COR-L47 (cell line): ENCODE measurements around the gene TEC.

Experiments used
- DNase-seq: peaks from one replicate; lab custom pipeline; 2025; lab: John Stamatoyannopoulos, UW

Gene TEC

DNA sequence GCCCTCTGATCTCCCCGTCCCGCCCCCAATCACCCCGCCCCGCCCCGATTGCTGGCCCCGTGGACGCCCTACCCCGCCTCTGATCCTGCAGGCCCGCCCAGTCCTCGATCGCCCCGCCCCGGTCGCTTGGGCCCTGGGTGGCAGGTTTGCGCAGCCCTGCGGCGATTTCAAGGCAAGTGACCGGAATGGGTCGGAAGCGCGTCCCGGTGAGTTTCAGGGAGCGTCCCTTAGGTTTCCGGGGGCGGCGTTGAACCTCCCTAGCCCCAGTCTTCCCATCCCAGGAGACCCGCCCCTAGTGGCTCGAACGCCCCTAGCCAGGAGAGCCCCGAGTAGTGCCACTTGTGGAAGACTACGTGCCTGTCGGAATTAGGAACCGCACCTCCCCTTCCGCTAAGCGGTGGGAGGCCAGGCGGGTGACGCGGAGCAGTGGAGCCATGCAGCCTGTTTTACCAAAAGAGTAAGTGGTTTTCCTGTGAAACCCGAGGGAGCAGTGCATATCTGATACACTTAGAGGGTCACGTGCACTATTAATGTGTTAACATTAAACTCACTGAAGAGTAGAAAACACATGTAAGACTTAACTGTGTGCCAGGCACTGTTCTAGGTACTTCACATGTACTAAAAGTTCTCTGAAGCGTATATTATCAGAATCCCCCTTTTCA lies 354 bp upstream of the TEC start:
- DNase-seq = peak; percentile 25

DNA sequence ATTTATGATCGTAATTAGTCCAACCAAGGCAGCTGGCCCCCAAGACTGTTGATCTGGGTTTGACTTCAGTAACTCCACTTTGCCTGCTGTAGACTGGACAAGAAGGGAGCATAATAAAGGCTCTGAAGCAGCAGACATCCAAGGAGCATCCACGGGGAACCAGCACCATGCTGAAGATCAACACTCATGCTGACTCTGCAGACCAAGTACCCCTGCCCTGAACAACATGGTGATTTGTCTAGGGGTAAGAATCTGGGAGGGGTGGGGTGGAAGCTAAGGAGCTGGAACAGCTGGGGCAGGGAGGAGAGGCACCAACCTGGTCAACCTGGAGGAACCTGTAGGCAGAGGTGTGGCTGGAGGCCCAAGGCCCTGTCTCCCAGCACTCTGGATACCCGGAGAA lies 2.1 kb downstream of the TEC start:
- no peak for DNase-seq

- DNase-seq = no peak
Measured at GRCh38 chr4:48266781-48267180, 2.9 kb downstream of the TEC start.

DNA sequence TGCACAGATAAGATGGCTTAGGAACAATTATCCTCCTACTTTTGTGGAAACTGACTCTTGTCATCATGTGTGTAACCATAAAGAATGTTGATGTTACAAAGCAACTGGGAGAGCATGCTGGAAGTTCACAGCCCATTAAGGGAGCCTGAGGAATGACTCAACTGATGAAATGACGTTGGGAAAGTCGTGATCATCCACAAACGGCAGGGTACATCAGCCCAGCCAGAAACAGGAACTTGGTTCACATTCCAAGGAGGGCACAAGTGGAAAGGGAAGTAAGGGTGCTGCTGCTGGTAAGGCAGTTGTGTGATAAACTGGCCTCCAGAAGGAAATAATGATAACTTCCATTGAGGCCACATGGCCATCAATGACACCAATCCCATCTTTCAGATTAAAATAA lies 6.7 kb downstream of the TEC start:
- no peak for DNase-seq

GRCh38 chr4:48262484-48262883 lies 7.2 kb downstream of the TEC start:
- DNase-seq = no peak

DNA sequence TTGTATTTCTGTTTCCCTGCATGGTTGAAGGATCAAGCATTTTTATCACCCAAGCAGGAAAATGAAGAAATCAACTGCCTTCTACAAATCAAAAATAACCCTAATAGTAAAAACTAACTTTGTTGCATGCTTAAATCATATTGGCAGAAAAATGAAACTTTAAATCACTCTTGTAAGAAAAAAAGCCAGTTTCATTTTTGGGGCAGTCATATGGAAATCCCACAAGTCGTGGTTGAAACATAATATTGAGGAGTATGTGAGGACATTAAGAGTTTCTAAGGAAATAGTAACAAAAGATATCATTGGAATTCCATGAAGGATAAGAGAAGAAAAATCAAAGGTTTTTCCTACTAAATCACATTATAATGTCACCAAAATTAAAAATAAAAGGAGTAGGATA lies 8.4 kb downstream of the TEC start:
- DNase-seq = no peak

DNA sequence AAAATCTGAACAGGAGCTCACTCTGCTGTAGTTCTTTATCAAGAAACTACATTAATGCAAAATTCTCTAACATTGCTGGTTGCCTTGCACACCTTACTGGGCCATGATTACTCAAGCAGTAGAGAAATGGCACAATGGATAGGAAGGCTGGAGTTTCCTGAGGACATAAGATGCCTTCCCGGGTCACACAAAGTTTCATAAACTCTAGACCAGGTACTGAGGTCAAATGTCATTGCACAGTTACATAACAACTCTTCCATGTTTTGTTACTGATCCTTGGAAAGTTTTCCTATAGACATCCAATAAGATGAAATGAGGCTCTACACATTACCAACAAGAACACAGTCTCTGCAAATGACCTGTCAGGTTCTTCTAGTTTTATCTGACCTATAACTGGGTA lies 9.9 kb downstream of the TEC start:
- DNase-seq = no peak

- DNase-seq = no peak
Measured at GRCh38 chr4:48258845-48259397, 10.7 kb downstream of the TEC start.

GRCh38 chr4:48255959-48256342 lies 13.7 kb downstream of the TEC start:
- DNase-seq = peak; percentile 15

GRCh38 chr4:48255072-48255958 lies 14.3 kb downstream of the TEC start:
- peak; percentile 1 for DNase-seq

- peak; percentile 85 for DNase-seq
Measured at GRCh38 chr4:48254381-48255071, 15.1 kb downstream of the TEC start.

DNA sequence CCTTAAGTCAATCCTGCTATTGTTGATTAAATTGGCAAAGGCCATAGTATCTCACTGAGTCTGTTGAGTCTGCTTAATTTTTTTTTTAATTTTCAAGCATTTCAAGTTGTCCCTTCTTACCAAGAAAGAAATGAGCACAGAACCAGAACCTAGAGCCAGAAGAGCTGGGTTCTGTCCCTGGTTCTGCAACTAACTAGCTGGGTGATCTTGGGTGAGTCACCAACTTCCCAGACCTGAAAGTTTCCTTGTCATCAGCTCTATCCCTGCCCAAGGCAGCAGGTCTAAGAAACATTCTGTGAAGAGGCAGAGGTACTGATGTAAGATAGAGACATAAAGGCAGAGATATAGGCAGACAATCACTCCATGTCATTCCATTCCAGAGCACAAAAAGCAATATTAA lies 17.3 kb downstream of the TEC start:
- no peak for DNase-seq

DNA sequence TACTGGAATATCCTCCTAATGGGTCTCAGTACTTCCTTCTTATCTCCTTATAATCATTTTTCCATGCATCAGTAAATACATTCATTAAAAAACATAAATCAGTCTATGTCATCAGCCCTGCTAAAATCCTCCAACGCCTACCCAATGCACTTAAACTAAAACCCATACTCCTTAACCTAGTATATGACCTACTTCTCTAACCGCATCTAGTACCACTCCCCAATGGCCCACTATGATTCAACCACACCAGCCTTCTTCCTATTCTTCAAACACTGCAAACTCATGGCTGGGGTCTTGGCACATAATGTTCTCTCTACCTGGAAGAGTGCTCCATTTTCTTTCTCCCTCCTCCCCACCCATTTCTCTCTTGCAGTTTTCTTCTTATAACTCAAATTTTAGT lies 18.7 kb downstream of the TEC start:
- no peak for DNase-seq

- DNase-seq = no peak
Measured at GRCh38 chr4:48250343-48250742, 19.3 kb downstream of the TEC start.

DNA sequence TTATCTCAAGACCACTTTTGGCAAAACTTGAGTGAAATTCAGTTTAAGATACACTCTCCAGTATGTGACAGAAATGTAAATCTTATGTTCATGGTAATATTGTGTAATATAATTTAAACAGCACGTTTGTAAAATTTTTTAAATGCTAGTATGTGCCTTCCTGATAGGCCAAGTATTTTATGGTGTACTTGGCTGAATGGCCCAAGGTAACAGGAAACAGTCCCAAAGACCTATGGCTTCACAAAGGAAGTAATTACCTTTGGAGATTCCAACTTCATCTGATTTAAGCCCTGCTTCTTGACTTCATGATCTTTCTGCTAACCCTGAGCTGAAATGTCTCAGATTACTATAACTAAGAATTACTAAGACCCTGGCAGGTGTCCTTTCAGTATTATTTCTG lies 20.3 kb downstream of the TEC start:
- DNase-seq = no peak

- no peak for DNase-seq
Measured at GRCh38 chr4:48248559-48248953, 21.1 kb downstream of the TEC start.

- DNase-seq = no peak
Measured at GRCh38 chr4:48247878-48248558, 21.6 kb downstream of the TEC start.

DNA sequence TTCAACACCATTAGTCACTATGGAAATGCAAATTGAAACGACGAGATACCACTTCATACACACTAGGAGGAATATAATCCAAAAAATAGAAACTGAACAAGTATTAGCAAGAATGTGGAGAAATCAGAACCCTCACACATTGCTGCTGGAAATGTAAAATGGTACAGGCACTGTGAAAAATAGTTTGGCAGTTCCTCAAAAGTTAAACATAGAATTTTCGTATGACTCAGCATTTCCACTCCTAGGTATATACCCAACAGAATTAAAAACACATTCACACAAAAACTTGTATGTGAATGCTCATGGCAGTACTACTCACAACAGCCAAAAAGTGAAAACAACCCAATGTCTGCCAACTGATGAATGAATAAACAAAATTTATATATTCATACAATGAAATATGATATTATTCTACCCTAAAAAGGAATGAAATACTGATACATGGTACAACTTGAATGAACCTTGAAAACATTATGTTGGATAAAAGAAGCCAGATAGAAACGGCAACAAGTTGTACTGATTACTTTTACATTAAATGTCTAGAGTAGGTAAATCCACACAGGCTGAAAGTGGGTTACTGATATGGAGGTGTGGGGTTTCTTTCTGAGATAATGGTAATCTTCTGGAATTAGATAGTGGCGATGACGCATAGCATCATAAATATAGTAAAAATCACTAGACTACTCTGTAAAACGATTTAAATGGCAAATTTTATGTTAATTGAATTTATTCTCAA lies 22.3 kb downstream of the TEC start:
- no peak for DNase-seq

DNA sequence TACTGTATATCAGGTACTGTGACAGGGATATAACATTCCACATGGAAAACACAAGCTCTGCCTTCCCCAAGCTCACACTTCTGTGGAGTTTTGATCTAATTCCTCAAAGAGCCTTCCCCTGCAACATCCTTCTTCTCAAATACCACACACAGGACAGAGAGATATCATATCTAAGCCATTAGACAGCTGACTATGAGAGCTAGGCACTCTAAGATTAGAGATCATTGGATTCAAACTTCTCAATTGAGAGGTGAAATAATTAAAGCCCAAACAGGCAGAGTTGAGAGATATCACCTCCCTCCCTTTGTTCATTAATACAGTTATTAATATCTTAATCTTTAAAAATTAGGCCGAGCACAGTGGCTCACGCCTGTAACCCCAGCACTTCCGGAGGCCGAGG lies 25.0 kb downstream of the TEC start:
- DNase-seq = no peak

GRCh38 chr4:48243887-48244286 lies 25.8 kb downstream of the TEC start:
- DNase-seq = no peak

DNA sequence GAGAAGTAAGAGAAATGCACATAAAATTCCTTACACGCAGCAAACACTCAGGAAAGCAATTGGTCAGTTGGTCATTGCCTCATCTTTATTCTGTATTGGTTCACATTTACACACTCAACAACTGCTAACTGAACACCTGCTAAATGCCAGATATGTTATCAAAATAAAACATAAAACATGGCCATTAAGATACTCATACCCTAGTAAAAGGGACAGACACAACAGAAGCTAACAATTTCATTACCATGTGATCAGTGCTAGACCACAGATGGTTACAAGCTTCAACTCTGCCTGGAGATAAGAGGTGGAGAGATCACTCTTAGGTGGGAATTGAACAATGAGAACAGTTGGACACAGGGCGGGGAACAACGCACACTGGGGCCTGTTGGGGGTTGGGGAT lies 26.2 kb downstream of the TEC start:
- DNase-seq = no peak
